ENCODE measurements around the gene SIGLECL1. TPM values are rescaled to one million over a fixed set of nuclear protein-coding genes. Genes with fewer than 3 reads are reported as not detected.

SIGLECL1 gene
- total and polyA plus RNA-seq, 2 donors (not counting 1 experiment from before 2014, with no cell fraction given), result not detected

DNA sequence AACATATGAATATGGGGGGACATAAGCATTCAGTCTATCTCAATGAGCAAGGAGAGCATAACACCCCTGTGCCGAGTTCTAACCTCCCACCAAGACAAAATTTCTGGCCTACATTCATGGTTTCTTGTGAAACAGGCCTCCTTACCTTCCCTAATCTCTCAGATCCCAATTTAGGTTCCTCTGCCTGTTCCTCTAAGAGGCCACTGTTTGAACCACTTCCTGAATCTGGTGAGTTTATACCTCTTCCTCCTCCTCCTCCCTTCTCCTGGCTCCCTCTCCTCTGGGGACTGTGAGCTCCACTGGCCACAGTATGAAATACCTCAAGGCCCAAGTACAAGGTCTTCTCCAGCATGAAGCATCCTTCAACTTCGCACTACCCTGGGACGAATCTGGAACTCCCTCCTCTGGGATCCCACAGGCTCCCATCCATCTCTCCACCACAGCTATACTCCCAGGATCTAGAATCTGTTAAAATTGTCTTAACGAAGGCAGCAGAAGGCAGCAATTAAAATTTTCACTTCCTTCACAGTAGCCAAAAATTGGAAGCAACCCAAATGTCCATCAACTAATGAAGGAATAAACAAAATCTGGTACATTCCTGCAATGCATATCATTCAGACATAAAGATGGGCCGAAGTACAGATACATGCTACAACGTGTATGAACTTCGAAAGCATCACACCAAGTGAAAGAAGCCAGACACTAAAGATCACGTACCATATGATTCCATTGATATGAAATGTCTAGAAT is 7.8 kb upstream of the SIGLECL1 start:
- Histone ChIP-seq H3K9ac (ENCODE audit: low read length) (no peak overlapping the region), H3K36me3 (replicated peaks in 1 of 2; ENCODE audit: control extremely low read depth in 1 of 2, control insufficient read depth in 1 of 2, extremely low read depth in 1 of 2, insufficient read depth in 2 of 2, low read length in 1 of 2) (no peaks in the 10 kb centered on the region), H3K27me3 (replicated peaks in 1 of 4; ENCODE audit: control extremely low read depth in 1 of 4, control insufficient read depth in 3 of 4, insufficient read depth in 4 of 4, low read length in 3 of 4) (peaks cover 0 to 5% (median 1%) of the 10 kb centered on the region in 4 experiments), H3K27ac (ENCODE audit: low read length in 2 of 2) (no peak overlapping the region), H3K9me3 (ENCODE audit: control extremely low read depth in 1 of 3, control insufficient read depth in 2 of 3, insufficient read depth in 1 of 3, low read length in 2 of 3) (no peaks in the 10 kb centered on the region), H3K4me3 (ENCODE audit: control extremely low read depth in 1 of 5, extremely low read depth in 1 of 5, insufficient read depth in 1 of 5, low read depth in 2 of 5, low read length in 4 of 5) (no peak overlapping the region), H3K79me2 (ENCODE audit: control insufficient read depth, insufficient read depth, low read length) (no peaks in the 10 kb centered on the region), H2AFZ (ENCODE audit: insufficient read depth, low read depth, low read length, poor library complexity, severe bottlenecking) (no peak overlapping the region), H3K4me2 (replicated peaks; ENCODE audit: low read depth, low read length, poor library complexity, severe bottlenecking) (no peak overlapping the region), H3K4me1 (ENCODE audit: control insufficient read depth in 2 of 2, insufficient read depth in 2 of 2, low read length in 2 of 2) (no peaks in the 10 kb centered on the region), H4K20me1 (ENCODE audit: control insufficient read depth, insufficient read depth, low read length, poor library complexity, severe bottlenecking) (no peaks in the 10 kb centered on the region)
- H3K27ac Mint-ChIP-seq, result no peak overlapping the region
- intact Hi-C loops (cut with micrococcal nuclease), result no loop called here
- DNase-seq, result no peak
- TF ChIP-seq, protein P1, sequence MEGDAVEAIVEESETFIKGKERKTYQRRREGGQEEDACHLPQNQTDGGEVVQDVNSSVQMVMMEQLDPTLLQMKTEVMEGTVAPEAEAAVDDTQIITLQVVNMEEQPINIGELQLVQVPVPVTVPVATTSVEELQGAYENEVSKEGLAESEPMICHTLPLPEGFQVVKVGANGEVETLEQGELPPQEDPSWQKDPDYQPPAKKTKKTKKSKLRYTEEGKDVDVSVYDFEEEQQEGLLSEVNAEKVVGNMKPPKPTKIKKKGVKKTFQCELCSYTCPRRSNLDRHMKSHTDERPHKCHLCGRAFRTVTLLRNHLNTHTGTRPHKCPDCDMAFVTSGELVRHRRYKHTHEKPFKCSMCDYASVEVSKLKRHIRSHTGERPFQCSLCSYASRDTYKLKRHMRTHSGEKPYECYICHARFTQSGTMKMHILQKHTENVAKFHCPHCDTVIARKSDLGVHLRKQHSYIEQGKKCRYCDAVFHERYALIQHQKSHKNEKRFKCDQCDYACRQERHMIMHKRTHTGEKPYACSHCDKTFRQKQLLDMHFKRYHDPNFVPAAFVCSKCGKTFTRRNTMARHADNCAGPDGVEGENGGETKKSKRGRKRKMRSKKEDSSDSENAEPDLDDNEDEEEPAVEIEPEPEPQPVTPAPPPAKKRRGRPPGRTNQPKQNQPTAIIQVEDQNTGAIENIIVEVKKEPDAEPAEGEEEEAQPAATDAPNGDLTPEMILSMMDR (IDR thresholded peaks at IDR 0.05), result no peak
- TF ChIP-seq EZH2 (IDR thresholded peaks at IDR 0.05; ENCODE audit: borderline replicate concordance, insufficient read depth, low read depth, low read length, poor library complexity, severe bottlenecking), result no peak
- no peak overlapping the region for H3K4me3 Mint-ChIP-seq
- no peak for ATAC-seq (ENCODE audit: low read depth)
- WGBS (ENCODE audit: insufficient coverage), result 74% methylated on average over 5 of the region's 8 CpGs
- no peaks in the 10 kb centered on the region for H3K4me1 Mint-ChIP-seq
- POLR2A ChIA-PET, result no interaction called here
- H3K27me3 Mint-ChIP-seq, result peaks cover 28% of the 10 kb centered on the region
- CTCF ChIA-PET, result no interaction called here
- no peaks in the 10 kb centered on the region for H3K9me3 Mint-ChIP-seq (ENCODE audit: insufficient read depth)

DNA sequence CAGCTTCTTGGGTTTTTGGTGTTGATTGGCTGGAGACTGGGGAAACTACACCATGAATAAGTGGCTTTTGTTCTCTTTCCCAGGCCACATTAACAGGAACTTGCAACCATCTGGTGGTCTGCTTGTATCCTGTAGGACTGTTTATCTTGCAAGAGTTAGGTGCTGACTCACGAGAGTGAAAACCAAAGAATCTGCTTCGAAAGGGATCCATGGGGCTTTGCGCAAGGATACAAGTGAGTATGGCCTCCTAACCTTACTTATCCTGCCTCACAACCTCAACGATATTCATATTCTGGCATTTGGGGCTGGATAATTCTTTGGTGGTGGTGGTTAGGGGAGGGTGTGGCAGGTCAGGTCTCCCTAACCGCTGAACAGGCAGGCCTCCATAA is 4.7 kb upstream of the SIGLECL1 start:
- peaks cover 0 to 5% (median 1%) of the 10 kb centered on the region in 4 experiments for H3K27me3 ChIP-seq (replicated peaks in 1 of 4; ENCODE audit: control extremely low read depth in 1 of 4, control insufficient read depth in 3 of 4, insufficient read depth in 4 of 4, low read length in 3 of 4)
- H3K27me3 Mint-ChIP-seq, result peaks cover 18% of the 10 kb centered on the region
- POLR2A ChIA-PET, result no interaction called here
- H3K4me1 ChIP-seq (ENCODE audit: control insufficient read depth in 2 of 2, insufficient read depth in 2 of 2, low read length in 2 of 2), result no peaks in the 10 kb centered on the region
- no peaks in the 10 kb centered on the region for H4K20me1 ChIP-seq (ENCODE audit: control insufficient read depth, insufficient read depth, low read length, poor library complexity, severe bottlenecking)
- TF ChIP-seq, protein P1 (IDR thresholded peaks at IDR 0.05), result no peak
- TF ChIP-seq EZH2 (IDR thresholded peaks at IDR 0.05; ENCODE audit: borderline replicate concordance, insufficient read depth, low read depth, low read length, poor library complexity, severe bottlenecking), result no peak
- H3K4me2 ChIP-seq (replicated peaks; ENCODE audit: low read depth, low read length, poor library complexity, severe bottlenecking), result no peak overlapping the region
- H3K9ac ChIP-seq (ENCODE audit: low read length), result no peak overlapping the region
- no peak for DNase-seq
- peaks cover 0 to 8% (median 0%) of the 10 kb centered on the region in 3 donors for H3K9me3 ChIP-seq (ENCODE audit: control extremely low read depth in 1 of 3, control insufficient read depth in 2 of 3, insufficient read depth in 1 of 3, low read length in 2 of 3)
- H3K4me1 Mint-ChIP-seq, result no peaks in the 10 kb centered on the region
- CTCF ChIA-PET, result no interaction called here
- H3K9me3 Mint-ChIP-seq (ENCODE audit: insufficient read depth), result no peaks in the 10 kb centered on the region
- intact Hi-C loops (cut with micrococcal nuclease), result no loop called here
- H3K4me3 Mint-ChIP-seq, result no peak overlapping the region
- H3K79me2 ChIP-seq (ENCODE audit: control insufficient read depth, insufficient read depth, low read length), result no peaks in the 10 kb centered on the region
- H3K36me3 ChIP-seq (replicated peaks in 1 of 2; ENCODE audit: control extremely low read depth in 1 of 2, control insufficient read depth in 1 of 2, extremely low read depth in 1 of 2, insufficient read depth in 2 of 2, low read length in 1 of 2), result no peaks in the 10 kb centered on the region
- ATAC-seq (ENCODE audit: low read depth), result no peak
- no peak overlapping the region for H3K27ac ChIP-seq (ENCODE audit: low read length in 2 of 2)
- no peak overlapping the region for H3K27ac Mint-ChIP-seq
- 0% methylated on average over 1 of the region's 5 CpGs for WGBS (ENCODE audit: insufficient coverage)
- no peak overlapping the region for H2AFZ ChIP-seq (ENCODE audit: insufficient read depth, low read depth, low read length, poor library complexity, severe bottlenecking)
- H3K4me3 ChIP-seq (ENCODE audit: control extremely low read depth in 1 of 5, extremely low read depth in 1 of 5, insufficient read depth in 1 of 5, low read depth in 2 of 5, low read length in 4 of 5), result no peak overlapping the region

Measured in B cell (primary cell).